ENCODE data around the gene PANX2.
"Not testable (repeated sequence)": the region's sequence is repeated elsewhere in the genome, so short reads cannot be mapped to it uniquely, and the experiment has no call there.

Gene PANX2

GRCh38 chr22:50148991-50149721 is 21.4 kb upstream of the PANX2 start:
- DNase-seq: peak; percentile 84

- DNase-seq: no peak
These were observed 20.1 kb upstream of the PANX2 start for GRCh38 chr22:50150161-50151129.

GRCh38 chr22:50151571-50152537 is 18.7 kb upstream of the PANX2 start:
- no peak for DNase-seq

- DNase-seq: no peak
These were observed 17.3 kb upstream of the PANX2 start for GRCh38 chr22:50153056-50153755.

GRCh38 chr22:50153756-50154140 is 16.8 kb upstream of the PANX2 start:
- DNase-seq: no peak

- no peak for DNase-seq
These were observed 12.7 kb upstream of the PANX2 start for GRCh38 chr22:50157709-50158375.

- no peak for DNase-seq
These were observed 9.6 kb upstream of the PANX2 start for GRCh38 chr22:50160947-50161346.

- DNase-seq: no peak
These were observed 8.8 kb upstream of the PANX2 start for GRCh38 chr22:50161508-50162390.

- no peak for DNase-seq
These were observed 8.1 kb upstream of the PANX2 start for GRCh38 chr22:50162391-50162956.

GRCh38 chr22:50165436-50166123 is 5.0 kb upstream of the PANX2 start:
- no peak for DNase-seq

- no peak for DNase-seq
These were observed 2.6 kb upstream of the PANX2 start for GRCh38 chr22:50167689-50168489.

GRCh38 chr22:50168490-50169180 is 1.9 kb upstream of the PANX2 start:
- not testable (repeated sequence) for DNase-seq

GRCh38 chr22:50169181-50169759 is 1.3 kb upstream of the PANX2 start:
- DNase-seq: no peak

- DNase-seq: peak; percentile 79
These were observed 673 bp upstream of the PANX2 start for GRCh38 chr22:50169774-50170341.

- no peak for DNase-seq
These were observed 911 bp downstream of the PANX2 start for GRCh38 chr22:50171319-50171964.

GRCh38 chr22:50171965-50172421 is 1.5 kb downstream of the PANX2 start:
- no peak for DNase-seq
